KG1 (cell line): ENCODE measurements around the gene ENSA.
"Not testable (repeated sequence)": the region's sequence is repeated elsewhere in the genome, so short reads cannot be mapped to it uniquely, and the experiment has no call there.

Experiments
- DNase-seq: peaks from one replicate; lab custom pipeline; 2025; lab: John Stamatoyannopoulos, UW

Gene ENSA

GRCh38 chr1:150621497-150622302 is 7.7 kb downstream of the ENSA start:
- no peak for DNase-seq

DNA sequence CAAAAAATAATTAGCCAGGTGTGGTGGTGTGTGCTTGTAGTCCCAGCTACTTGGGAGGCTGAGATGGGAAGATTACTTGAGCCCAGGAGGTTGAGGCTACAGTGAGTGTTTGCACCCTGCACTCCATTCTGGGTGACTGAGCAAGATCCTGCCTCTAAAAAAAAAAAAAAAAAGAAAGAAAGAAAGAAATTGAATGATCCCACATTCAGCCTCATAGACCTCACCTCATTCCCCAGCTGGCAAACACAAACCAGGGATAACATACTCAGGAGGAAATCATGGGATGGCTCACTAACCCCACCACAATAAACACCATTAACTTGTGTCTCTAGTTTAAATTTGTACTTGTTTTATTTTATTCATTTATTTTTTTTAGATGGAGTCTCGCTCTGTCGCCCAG is 8.5 kb downstream of the ENSA start:
- no peak for DNase-seq

- no peak for DNase-seq
Observed at GRCh38 chr1:150619576-150620509, 9.6 kb downstream of the ENSA start.

DNA sequence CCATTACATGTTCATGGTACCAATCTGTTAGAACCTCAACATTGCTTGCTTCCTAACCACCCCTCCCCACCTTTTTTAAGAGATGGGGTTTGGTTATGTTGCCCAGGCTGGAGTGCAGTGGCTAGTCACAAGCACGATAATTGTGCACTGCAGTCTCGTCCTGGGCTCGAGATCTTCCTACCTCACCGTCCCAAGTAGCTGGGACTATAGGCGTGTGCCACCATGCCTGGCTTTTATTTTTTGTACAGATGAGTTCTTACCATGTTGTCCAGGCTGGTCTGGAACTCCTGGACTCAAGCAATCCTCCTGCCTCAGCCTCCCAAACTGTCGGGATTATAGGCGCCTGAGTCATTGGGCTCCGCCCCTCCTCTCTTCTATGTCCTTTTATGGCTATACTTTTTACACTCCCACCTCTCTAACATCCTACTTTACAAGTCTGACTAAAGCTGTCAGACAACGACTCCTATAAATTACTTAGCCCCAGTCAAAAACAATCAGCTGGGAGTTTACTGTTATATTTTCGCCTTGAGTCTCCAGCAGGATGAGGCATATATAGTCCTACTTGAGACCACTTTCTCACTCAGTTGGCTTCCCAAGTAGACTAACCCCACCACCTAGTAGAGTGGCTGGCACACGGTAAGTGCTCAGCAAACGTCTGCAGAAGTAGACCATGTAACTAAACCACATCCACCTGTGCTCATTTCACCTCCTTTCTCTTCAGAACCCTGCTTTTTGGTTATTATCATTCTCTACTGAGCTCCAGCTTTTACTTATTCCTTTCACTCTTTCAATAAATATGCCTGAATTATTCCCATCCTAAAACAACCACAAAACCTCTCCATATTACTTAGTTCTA is 13.8 kb downstream of the ENSA start:
- DNase-seq = no peak

- peak; percentile 57 for DNase-seq
Observed at GRCh38 chr1:150613061-150613920, 16.1 kb downstream of the ENSA start.

DNA sequence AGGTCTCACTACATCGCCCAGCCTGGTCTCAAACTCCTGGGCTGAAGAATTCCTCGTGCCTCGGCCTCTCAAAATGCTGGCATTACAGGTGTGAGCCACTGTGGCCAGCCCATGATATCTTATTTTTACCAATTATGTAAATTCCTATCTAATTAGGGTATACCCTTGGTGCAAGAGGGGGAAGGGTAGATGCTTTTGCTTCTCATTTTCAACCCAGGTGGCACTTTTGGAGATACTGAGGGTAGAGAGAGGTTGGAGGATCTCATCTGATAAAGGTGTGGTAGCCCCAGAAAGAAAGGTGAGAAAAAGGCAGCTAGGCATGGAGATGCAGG is 17.4 kb downstream of the ENSA start:
- DNase-seq = no peak

DNA sequence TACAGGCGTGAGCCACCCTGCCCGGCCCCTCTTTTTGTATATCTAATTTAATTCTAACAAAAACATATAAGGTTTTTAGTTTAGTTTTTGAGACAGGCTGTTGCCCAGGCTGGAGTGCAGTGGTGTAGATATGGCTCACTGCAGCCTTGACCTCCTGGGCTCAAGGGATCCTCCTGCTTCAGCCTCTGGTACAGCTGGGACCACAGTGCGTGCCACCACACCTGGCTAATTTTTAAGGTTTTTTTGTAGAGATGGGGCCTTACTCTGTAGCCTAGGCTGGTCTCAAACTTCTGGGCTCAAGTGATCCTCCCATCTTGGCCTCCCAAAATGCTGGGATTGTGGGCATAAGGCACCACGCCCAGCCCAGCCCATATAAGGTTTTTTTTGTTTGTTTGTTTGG is 18.8 kb downstream of the ENSA start:
- no peak for DNase-seq

DNA sequence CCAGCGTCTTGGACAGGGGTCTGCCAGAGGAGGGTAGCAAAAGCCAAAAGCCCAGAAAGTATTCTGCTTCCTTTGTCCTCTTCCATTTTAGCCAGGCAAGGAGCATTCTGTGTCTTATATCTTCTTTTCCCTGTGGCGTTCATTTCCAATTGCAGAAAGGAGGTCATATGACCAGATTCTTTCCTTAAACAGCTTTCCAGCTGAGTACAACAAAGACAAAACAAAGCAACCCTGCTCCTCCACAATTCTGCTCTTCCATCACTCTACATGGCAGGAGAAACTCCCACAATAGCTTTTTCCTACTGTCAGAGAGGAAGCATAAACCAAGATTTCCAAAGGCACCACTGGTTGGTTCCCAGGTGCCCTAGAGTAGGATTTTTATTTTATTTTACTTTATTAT is 19.7 kb downstream of the ENSA start:
- DNase-seq = no peak

- DNase-seq = no peak
Observed at GRCh38 chr1:150606463-150607142, 22.8 kb downstream of the ENSA start.

- not testable (repeated sequence) for DNase-seq
Observed at GRCh38 chr1:150605451-150605731, 24.0 kb downstream of the ENSA start.

DNA sequence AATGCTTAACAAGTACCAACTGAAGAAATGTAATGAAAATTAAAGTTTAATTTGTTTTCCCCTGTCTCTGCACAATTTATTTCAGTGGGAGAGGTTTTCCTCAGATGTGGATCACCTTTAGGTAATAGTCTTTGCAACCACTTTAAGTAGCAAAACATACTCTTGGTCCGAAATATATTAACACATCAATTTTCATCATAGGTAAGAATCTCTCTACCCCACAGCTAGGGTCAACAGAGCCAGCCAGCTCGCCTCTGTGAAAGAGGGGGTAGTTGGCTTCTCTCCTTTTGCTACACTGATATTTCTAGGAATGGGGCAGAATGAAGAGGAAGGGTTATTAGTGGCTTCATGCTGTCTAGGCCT is 25.2 kb downstream of the ENSA start:
- no peak for DNase-seq

DNA sequence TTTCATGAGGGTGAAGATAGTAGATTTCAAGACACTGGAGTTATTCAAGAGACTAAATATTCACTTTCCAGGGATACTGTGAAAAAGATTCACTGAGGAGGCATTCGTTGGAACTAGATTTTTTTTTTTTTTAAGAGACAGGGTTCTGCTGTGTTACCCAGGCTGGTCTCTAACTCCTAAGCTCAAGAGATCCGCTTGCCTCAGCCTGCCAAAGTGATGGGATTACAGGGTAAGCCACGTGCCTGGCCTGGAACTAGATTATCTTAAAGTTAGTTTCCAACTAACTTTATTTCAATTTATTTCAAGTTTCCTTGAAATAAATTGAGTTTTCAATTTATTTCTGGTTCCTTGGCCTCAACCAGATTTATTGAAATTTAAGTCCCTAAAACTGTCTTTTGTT is 25.7 kb downstream of the ENSA start:
- no peak for DNase-seq

- not testable (repeated sequence) for DNase-seq
Observed at GRCh38 chr1:150602372-150602771, 27.0 kb downstream of the ENSA start.

DNA sequence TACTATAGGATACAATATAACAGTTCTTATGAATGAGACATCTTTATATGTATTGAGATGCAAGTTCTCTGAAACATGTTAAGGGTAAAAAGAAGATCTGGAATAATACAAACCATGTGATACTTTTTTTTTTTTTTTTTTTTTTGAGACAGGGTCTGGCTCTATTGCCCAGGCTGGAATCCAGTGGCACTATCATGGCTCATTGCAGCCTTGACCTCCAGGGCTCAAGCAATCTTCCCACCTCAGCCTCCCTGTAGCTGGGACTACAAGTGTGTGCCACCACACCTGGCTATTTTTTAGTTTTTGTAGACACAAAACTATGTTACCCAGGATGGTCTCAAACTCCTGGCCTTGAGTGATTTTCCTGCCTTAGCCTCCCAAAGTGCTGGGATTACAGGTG is 27.9 kb downstream of the ENSA start:
- DNase-seq = no peak

DNA sequence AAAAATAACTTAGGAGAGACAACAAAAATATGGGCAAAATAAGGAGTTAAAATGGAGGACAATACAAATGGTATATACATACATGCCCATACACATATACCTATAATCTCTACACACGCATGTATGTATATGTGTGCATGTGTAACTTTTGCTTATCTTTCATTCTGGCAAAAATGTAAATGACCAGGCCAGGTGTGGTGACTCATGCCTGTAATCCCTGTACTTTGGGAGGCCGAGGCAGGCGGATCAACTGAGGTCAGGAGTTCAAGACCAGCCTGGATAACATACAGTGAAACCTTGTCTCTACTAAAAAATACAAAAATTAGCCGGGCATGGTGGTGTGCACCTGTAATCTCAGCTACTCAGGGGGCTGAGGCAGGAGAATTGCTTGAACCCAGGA is 31.1 kb downstream of the ENSA start:
- DNase-seq = not testable (repeated sequence)

GRCh38 chr1:150596976-150597375 is 32.4 kb downstream of the ENSA start:
- no peak for DNase-seq

GRCh38 chr1:150596095-150596892 is 33.1 kb downstream of the ENSA start:
- no peak for DNase-seq

- no peak for DNase-seq
Observed at GRCh38 chr1:150582371-150582770, 47.0 kb downstream of the ENSA start.

- not testable (repeated sequence) for DNase-seq
Observed at GRCh38 chr1:150581962-150582361, 47.5 kb downstream of the ENSA start.

DNA sequence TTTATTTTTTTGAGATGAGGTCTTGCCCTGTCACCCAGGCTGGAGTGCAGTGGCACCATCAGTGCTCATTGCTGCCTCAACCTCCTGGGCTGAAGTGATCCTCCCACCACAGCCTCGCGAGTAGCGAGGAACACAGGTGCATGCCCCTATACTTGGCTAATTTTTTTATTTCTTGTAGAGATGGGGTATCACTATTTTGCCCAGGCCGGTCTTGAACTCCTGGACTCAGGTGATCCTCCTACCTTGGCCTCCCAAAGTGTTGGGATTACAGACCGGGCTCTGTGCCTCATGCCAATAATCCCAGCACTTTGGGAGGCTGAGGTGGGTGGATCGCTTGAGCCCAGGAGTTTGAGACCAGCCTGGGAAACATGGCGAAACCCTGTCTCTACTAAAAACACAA is 48.0 kb downstream of the ENSA start:
- not testable (repeated sequence) for DNase-seq
